ENCODE measurements around the gene GIN1. TPM values are rescaled to one million over a fixed set of nuclear protein-coding genes. Genes with fewer than 3 reads are reported as not detected.

The GIN1 gene
- total and polyA plus RNA-seq, 10 of the 15 experiments (the other 5 are each of a cell fraction or from before 2014, with no cell fraction given): 3.3 to 9.7 (median 6.8) TPM

- FAIRE-seq: no peak
- H3K27ac ChIP-seq (ENCODE audit: control insufficient read depth, insufficient read depth): no peak overlapping the region
- no peak overlapping the region for H3K4me2 ChIP-seq (ENCODE audit: control insufficient read depth, insufficient read depth)
- in situ Hi-C loops (cut with MboI): no loop called here
- intact Hi-C loops (cut with micrococcal nuclease; ENCODE audit: unreplicated experiment): no loop called here
- ChIA-PET SMC1A (ENCODE audit: uncharacterized antibody, unreplicated experiment) (no interaction called here), CTCF (interaction anchor here (0.6 kb wide), 1 partner anchor 38 kb away, joined by 3 read pairs; no protein-coding TSS in a partner anchor), RAD21 (ENCODE audit: unreplicated experiment) (no interaction called here), POLR2A (no interaction called here)
- DNase-seq (ENCODE audit: low read depth, low spot score): no peak
- H3K79me2 ChIP-seq (ENCODE audit: control insufficient read depth, insufficient read depth, low read length): no peaks in the 10 kb centered on the region
- no peaks in the 10 kb centered on the region; the same call in 2 of the 3 replicates for H3K9me3 ChIP-seq (replicated peaks; ENCODE audit: control insufficient read depth, insufficient read depth, low read length)
- H3K4me3 ChIP-seq: no peak overlapping the region
- TF ChIP-seq ZSCAN29 (IDR thresholded peaks at IDR 0.05) (no peak), PAX5 (IDR thresholded peaks at IDR 0.05; ENCODE audit: borderline replicate concordance, low read depth, low read length) (no peak), IRF3 (IDR thresholded peaks at IDR 0.05) (no peak), PRDM15 (CRISPR knock-in tag; IDR thresholded peaks at IDR 0.05) (no peak), FOS (IDR thresholded peaks at IDR 0.05; ENCODE audit: borderline replicate concordance, extremely low read depth, insufficient read length) (no peak), NFXL1 (IDR thresholded peaks at IDR 0.05; ENCODE audit: borderline replicate concordance) (no peak), NKRF (conservative IDR thresholded peaks at IDR 0.05) (no peak), SP1 (IDR thresholded peaks at IDR 0.05; ENCODE audit: low read depth, low read length) (no peak), EGR1 (IDR thresholded peaks at IDR 0.05; ENCODE audit: borderline replicate concordance in 1 of 2, low read depth in 2 of 2, low read length in 2 of 2) (no peak), HDGF (IDR thresholded peaks at IDR 0.05) (no peak), CBX5 (IDR thresholded peaks at IDR 0.05; ENCODE audit: low read depth) (no peak), E2F4 (IDR thresholded peaks at IDR 0.05; ENCODE audit: low read depth, low read length) (no peak), POLR2AphosphoS2 (IDR thresholded peaks at IDR 0.05; ENCODE audit: low read depth, low read length) (no peak), RAD21 (IDR thresholded peaks at IDR 0.05; ENCODE audit: insufficient read depth, low read depth, low read length) (no peak), SPI1 (IDR thresholded peaks at IDR 0.05; ENCODE audit: borderline replicate concordance, insufficient read depth, low read depth, low read length) (no peak), ATF2 (IDR thresholded peaks at IDR 0.05; ENCODE audit: low read length) (no peak)
- H3K4me1 ChIP-seq (ENCODE audit: control insufficient read depth, insufficient read depth, low read length): no peaks in the 10 kb centered on the region
- H3K9ac ChIP-seq (ENCODE audit: control insufficient read depth, insufficient read depth, low read length): no peak overlapping the region
- H3K36me3 ChIP-seq (ENCODE audit: control insufficient read depth in 2 of 2, insufficient read depth in 2 of 2, low read length in 1 of 2): peaks cover 0 to 7% of the 10 kb centered on the region in 2 experiments; a peak in 1 of 4 replicates
- no TSS peak for BruUV-seq (replicated peaks)
- 100% methylated on average over 1 of the region's 1 CpG for WGBS (ENCODE audit: insufficient coverage, insufficient replicate concordance, low lambda C conversion rate, missing lambda C conversion rate)
- H3K27me3 ChIP-seq (replicated peaks in 1 of 2; ENCODE audit: control insufficient read depth in 2 of 2, insufficient read depth in 2 of 2, low read length in 1 of 2): no peaks in the 10 kb centered on the region
- no peak for ATAC-seq
- H4K20me1 ChIP-seq (ENCODE audit: control insufficient read depth, insufficient read depth): no peaks in the 10 kb centered on the region
- no peak overlapping the region for H2AFZ ChIP-seq (ENCODE audit: control insufficient read depth, low read depth, low read length)
Measured at GRCh38 chr5:103086547-103086946, 33.4 kb downstream of the GIN1 start.
